Common myeloid progenitor, CD34-positive (primary cell): ENCODE results near the gene RALY.

ENCODE experiments used
- CTCF ChIA-PET: fragments of 350-600 bp; sonication (Branson Sonifier 250); formaldehyde crosslinking; loops from one replicate; lab custom pipeline; 2021; ENCODE audit warnings: antibody characterized with exemption; lab: Charles Lee
- POLR2A ChIA-PET: fragments of 350-600 bp; sonication (Branson Sonifier 250); formaldehyde crosslinking; loops from one replicate; lab custom pipeline; 2021; ENCODE audit warnings: antibody characterized with exemption; lab: Charles Lee
- DNase-seq, 3 donors: peaks; one replicate each; pipeline versions ENCODE4 v3.0.0 to v3.0.0-alpha.2; 2013
- H3K27ac ChIP-seq, 2 experiments: 1 replicate in 1 of 2; 2 replicates in 1 of 2; pipeline ENCODE4 v1.7.0; 2013; ENCODE audit warnings: inconsistent platforms in 2 of 2, low read length in 2 of 2, mild to moderate bottlenecking in 2 of 2, low read depth in 1 of 2, moderate library complexity in 1 of 2; ENCODE audit not compliant: severe bottlenecking in 2 of 2, insufficient read depth in 1 of 2, poor library complexity in 1 of 2
- H3K27me3 ChIP-seq, 5 experiments: replicated peaks in 2 of 5; 1 replicate in 3 of 5; 2 replicates in 2 of 5; pipeline versions ENCODE4 v1.6.1 to v1.7.0; 2013; ENCODE audit warnings: low read length in 4 of 5, mild to moderate bottlenecking in 2 of 5, moderate library complexity in 2 of 5, inconsistent platforms in 1 of 5; ENCODE audit not compliant: insufficient read depth in 5 of 5, control insufficient read depth in 4 of 5
- H3K36me3 ChIP-seq, 4 experiments: 1 replicate in 2 of 4; 2 replicates in 2 of 4; pipeline versions ENCODE4 v1.6.1 to v1.7.0; 2013; ENCODE audit warnings: low read length in 3 of 4, control low read depth in 1 of 4, mild to moderate bottlenecking in 1 of 4; ENCODE audit not compliant: control insufficient read depth in 4 of 4, insufficient read depth in 4 of 4
- H3K4me1 ChIP-seq, 4 experiments: 1 replicate in 3 of 4; 2 replicates in 1 of 4; pipeline versions ENCODE4 v1.6.1 to v1.7.1; 2013; ENCODE audit warnings: low read length in 3 of 4, mild to moderate bottlenecking in 3 of 4, control low read depth in 1 of 4, inconsistent platforms in 1 of 4, moderate library complexity in 1 of 4; ENCODE audit not compliant: control insufficient read depth in 4 of 4, insufficient read depth in 4 of 4; ENCODE audit errors: control extremely low read depth in 1 of 4
- H3K4me3 ChIP-seq, 7 experiments: 1 replicate in 4 of 7; 2 replicates in 3 of 7; pipeline versions ENCODE4 v1.5.1 to v1.7.0; 2013; ENCODE audit warnings: mild to moderate bottlenecking in 7 of 7, low read length in 6 of 7, moderate library complexity in 6 of 7, inconsistent platforms in 2 of 7, low read depth in 2 of 7, control low read depth in 1 of 7; ENCODE audit not compliant: insufficient read depth in 4 of 7, control insufficient read depth in 1 of 7; ENCODE audit errors: extremely low read depth in 1 of 7
- H3K9me3 ChIP-seq, 5 experiments: 1 replicate in 4 of 5; 2 replicates in 1 of 5; pipeline versions ENCODE4 v1.6.1 to v1.7.1; 2013; ENCODE audit warnings: low read length in 4 of 5, mild to moderate bottlenecking in 2 of 5, inconsistent platforms in 1 of 5, low read depth in 1 of 5, moderate library complexity in 1 of 5; ENCODE audit not compliant: control insufficient read depth in 4 of 5, insufficient read depth in 2 of 5; ENCODE audit errors: control extremely low read depth in 1 of 5
- WGBS: methylation state at CpG from one replicate; pipeline ENCODE4 v1.1.5; 2013; ENCODE audit not compliant: insufficient coverage; 5-methylcytosine and 5-hydroxymethylcytosine counted together

The RALY gene

GRCh38 chr20:34093895-34094294, 100.2 kb downstream of the RALY start:
- ChIA-PET CTCF (interaction anchor here (1.1 to 1.2 kb wide), 2 partner anchors 12 to 20 kb away, joined by 3 read pairs; no protein-coding TSS in a partner anchor), POLR2A (no interaction called here)
- 83% methylated on average over 1 of the region's 2 CpGs for WGBS
- Histone ChIP-seq H3K27ac (peak overlapping the region in 1 of 2 experiments; percentile 29), H3K9me3 (no peaks in the 10 kb centered on the region), H3K4me1 (no peaks in the 10 kb centered on the region), H3K36me3 (peaks cover 26 to 89% (median 66%) of the 10 kb centered on the region in 4 experiments), H3K4me3 (no peak overlapping the region), H3K27me3 (no peaks in the 10 kb centered on the region)
- no peak for DNase-seq

- no peaks in the 10 kb centered on the region for H3K9me3 ChIP-seq
- ChIA-PET CTCF (interaction anchor here (0.6 to 1.7 kb wide), 2 partner anchors 17 to 999 kb away, joined by 3 read pairs; no protein-coding TSS in a partner anchor), POLR2A (no interaction called here)
- H3K27ac ChIP-seq, result no peak overlapping the region
- no peaks in the 10 kb centered on the region for H3K27me3 ChIP-seq
- DNase-seq, result no peak
- H3K36me3 ChIP-seq, result peaks cover 19 to 92% (median 63%) of the 10 kb centered on the region in 4 experiments
- no peak overlapping the region for H3K4me3 ChIP-seq
- no peaks in the 10 kb centered on the region for H3K4me1 ChIP-seq
Measured at GRCh38 chr20:34095825-34096224, 102.1 kb downstream of the RALY start.

GRCh38 chr20:34096699-34097444, 103.2 kb downstream of the RALY start:
- Histone ChIP-seq H3K27ac (no peak overlapping the region), H3K27me3 (no peaks in the 10 kb centered on the region), H3K36me3 (peaks cover 19 to 93% (median 62%) of the 10 kb centered on the region in 4 experiments), H3K9me3 (no peaks in the 10 kb centered on the region), H3K4me3 (no peak overlapping the region), H3K4me1 (no peaks in the 10 kb centered on the region)
- ChIA-PET CTCF (interaction anchor here (0.6 to 1.1 kb wide), 3 partner anchors 12 to 998 kb away, joined by 3 read pairs; no protein-coding TSS in a partner anchor), POLR2A (interaction anchor here (0.6 kb wide), 1 partner anchor 20 kb away, joined by 4 read pairs; no protein-coding TSS in a partner anchor)
- 100% methylated on average over 4 of the region's 9 CpGs for WGBS
- DNase-seq, result no peak

GRCh38 chr20:34098570-34098969, 104.9 kb downstream of the RALY start:
- ChIA-PET POLR2A (no interaction called here), CTCF (no interaction called here)

GRCh38 chr20:34099675-34100074, 106.0 kb downstream of the RALY start:
- ChIA-PET CTCF (interaction anchor here (1.3 kb wide), 1 partner anchor 12 kb away, joined by 7 read pairs; the partner anchor contains the start of gene EIF2S2), POLR2A (no interaction called here)
- no peak overlapping the region for H3K4me3 ChIP-seq
- no peaks in the 10 kb centered on the region for H3K4me1 ChIP-seq
- no peak for DNase-seq
- no peaks in the 10 kb centered on the region for H3K9me3 ChIP-seq
- WGBS, result 100% methylated on average over 1 of the region's 5 CpGs
- no peaks in the 10 kb centered on the region for H3K27me3 ChIP-seq
- peaks cover 24 to 91% (median 60%) of the 10 kb centered on the region in 4 experiments for H3K36me3 ChIP-seq
- no peak overlapping the region for H3K27ac ChIP-seq

More at GRCh38 chr20:34098570-34098969, 104.9 kb downstream of the RALY start:
- Histone ChIP-seq H3K4me1 (no peaks in the 10 kb centered on the region), H3K36me3 (peaks cover 19 to 92% (median 64%) of the 10 kb centered on the region in 4 experiments), H3K27ac (no peak overlapping the region), H3K27me3 (no peaks in the 10 kb centered on the region), H3K4me3 (no peak overlapping the region), H3K9me3 (no peaks in the 10 kb centered on the region)
- no peak for DNase-seq
- WGBS, result 96% methylated on average over 3 of the region's 3 CpGs

- no peaks in the 10 kb centered on the region for H3K4me1 ChIP-seq
- no peaks in the 10 kb centered on the region for H3K27me3 ChIP-seq
- CTCF ChIA-PET, result interaction anchor here (0.8 to 1.3 kb wide), 4 partner anchors 11 to 242 kb away, joined by 3 to 7 read pairs (median 3); partner anchors contain the start of gene EIF2S2
- H3K36me3 ChIP-seq, result peaks cover 28 to 92% (median 59%) of the 10 kb centered on the region in 4 experiments
- POLR2A ChIA-PET, result no interaction called here
- H3K27ac ChIP-seq, result no peak overlapping the region
- DNase-seq, result no peak
- no peaks in the 10 kb centered on the region for H3K9me3 ChIP-seq
- no peak overlapping the region for H3K4me3 ChIP-seq
- WGBS, result 86% methylated on average over 1 of the region's 3 CpGs
Measured at GRCh38 chr20:34100576-34100975, 106.9 kb downstream of the RALY start.

GRCh38 chr20:34102342-34102741, 108.6 kb downstream of the RALY start:
- no peaks in the 10 kb centered on the region for H3K9me3 ChIP-seq
- 100% methylated on average over 2 of the region's 2 CpGs for WGBS
- peak overlapping the region in 1 of 2 experiments; percentile 4 for H3K27ac ChIP-seq
- no peak overlapping the region for H3K4me3 ChIP-seq
- CTCF ChIA-PET, result interaction anchor here (1.1 kb wide), 1 partner anchor 33 kb away, joined by 3 read pairs; no protein-coding TSS in a partner anchor
- no peaks in the 10 kb centered on the region for H3K27me3 ChIP-seq
- peaks cover 21 to 85% (median 52%) of the 10 kb centered on the region in 4 experiments for H3K36me3 ChIP-seq
- POLR2A ChIA-PET, result no interaction called here
- no peak for DNase-seq
- H3K4me1 ChIP-seq, result no peaks in the 10 kb centered on the region
